ENCODE measurements around the gene HINT3.
"Not testable (repeated sequence)": the region's sequence is repeated elsewhere in the genome, so short reads cannot be mapped to it uniquely, and the experiment has no call there.

Gene HINT3

DNA sequence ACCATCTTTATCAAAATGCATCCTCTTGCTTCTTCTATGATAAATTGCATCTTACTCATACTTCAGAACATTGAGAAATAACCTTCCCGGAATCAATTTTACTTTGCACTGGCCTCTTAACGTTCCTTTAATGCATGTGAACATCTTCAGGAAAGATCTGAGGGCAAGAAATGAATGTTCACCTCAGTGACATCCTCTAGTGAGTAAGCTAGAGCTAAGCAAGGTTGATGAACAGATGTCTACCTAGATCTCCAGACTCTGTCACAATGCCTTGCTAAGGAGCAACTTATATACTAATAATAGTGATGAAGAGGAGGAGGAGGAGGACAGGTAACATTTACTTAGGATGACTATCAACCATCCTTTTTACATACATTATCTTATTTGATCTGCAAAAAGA lies 16.8 kb upstream of the HINT3 start:
- DNase-seq (ENCODE audit: low read depth in 1 of 2, low spot score in 1 of 2), result no peak

GRCh38 chr6:125940247-125941041 lies 16.1 kb upstream of the HINT3 start:
- DNase-seq (ENCODE audit: low read depth in 1 of 2, low spot score in 1 of 2), result no peak

DNA sequence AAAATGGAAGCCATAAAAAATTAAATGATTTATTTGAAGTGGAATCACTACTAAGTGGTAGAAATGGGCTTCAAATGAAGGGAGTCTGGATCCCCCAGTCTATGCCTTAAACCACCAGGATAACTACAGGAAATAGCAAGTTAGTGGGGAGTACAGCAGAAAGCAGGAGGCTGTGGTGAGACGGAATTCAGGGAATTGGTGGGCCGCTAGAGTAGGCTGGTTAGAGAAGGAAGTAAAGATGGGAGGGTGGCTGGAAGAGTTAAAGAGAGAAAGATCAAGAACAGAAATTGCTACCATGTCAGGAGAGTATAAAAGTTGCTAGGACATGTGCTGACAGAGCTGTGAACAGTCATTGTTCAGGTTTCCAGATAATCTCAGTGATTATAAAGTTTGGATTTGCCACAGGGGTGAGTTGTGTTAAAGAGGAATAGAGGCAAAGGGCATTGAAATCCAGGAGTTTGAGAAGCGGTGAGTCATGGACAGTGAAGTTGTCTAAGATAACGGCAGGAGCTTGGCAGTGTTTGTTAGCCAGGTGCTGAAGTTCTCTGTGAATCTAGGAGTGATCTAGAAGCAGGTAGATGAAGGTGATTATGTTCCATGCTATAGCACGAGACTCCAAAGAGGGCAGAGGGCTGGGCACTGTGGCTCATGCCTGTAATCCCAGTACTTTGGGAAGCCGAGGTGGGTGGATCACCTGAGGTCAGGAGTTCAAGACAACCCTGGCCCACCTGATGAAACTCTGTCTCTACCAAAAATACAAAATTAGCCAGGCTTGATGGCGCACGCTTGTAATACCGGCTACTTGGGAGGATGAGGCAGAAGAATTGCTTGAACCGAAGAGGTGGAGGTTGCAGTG lies 13.7 kb upstream of the HINT3 start:
- DNase-seq (ENCODE audit: low read depth in 1 of 2, low spot score in 1 of 2), result no peak

- DNase-seq (ENCODE audit: low read depth in 1 of 2, low spot score in 1 of 2), result no peak
Measured at GRCh38 chr6:125943528-125944433, 12.8 kb upstream of the HINT3 start.

- no peak for DNase-seq (ENCODE audit: low read depth in 1 of 2, low spot score in 1 of 2)
Measured at GRCh38 chr6:125944434-125944816, 12.1 kb upstream of the HINT3 start.

- no peak for DNase-seq (ENCODE audit: low read depth in 1 of 2, low spot score in 1 of 2)
Measured at GRCh38 chr6:125944896-125945295, 11.7 kb upstream of the HINT3 start.

GRCh38 chr6:125945378-125946141 lies 11.0 kb upstream of the HINT3 start:
- no peak for DNase-seq (ENCODE audit: low read depth in 1 of 2, low spot score in 1 of 2)

- DNase-seq (ENCODE audit: low read depth in 1 of 2, low spot score in 1 of 2), result no peak
Measured at GRCh38 chr6:125947615-125948014, 9.0 kb upstream of the HINT3 start.

DNA sequence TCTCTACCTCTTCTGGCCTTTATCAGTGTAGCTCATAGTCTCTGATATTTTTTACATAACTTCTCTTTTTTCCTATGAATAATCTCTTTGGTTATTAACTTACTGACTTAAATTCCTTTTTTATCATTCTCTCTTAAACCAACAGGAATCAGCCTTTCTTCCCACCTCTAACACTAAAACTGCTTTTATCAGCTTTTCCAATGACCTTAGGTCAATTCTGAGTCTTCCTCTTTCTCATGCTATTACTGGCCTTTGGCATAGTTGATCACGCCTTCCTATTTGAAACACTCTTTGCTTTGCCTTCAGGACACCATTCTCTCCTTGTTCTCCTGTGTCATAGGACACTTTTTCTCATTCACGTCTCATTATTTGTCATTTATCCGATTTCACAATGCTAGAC lies 8.1 kb upstream of the HINT3 start:
- DNase-seq (ENCODE audit: low read depth in 1 of 2, low spot score in 1 of 2), result no peak

- no peak for DNase-seq (ENCODE audit: low read depth in 1 of 2, low spot score in 1 of 2)
Measured at GRCh38 chr6:125949069-125949468, 7.5 kb upstream of the HINT3 start.

- no peak for DNase-seq (ENCODE audit: low read depth in 1 of 2, low spot score in 1 of 2)
Measured at GRCh38 chr6:125950293-125950692, 6.3 kb upstream of the HINT3 start.

DNA sequence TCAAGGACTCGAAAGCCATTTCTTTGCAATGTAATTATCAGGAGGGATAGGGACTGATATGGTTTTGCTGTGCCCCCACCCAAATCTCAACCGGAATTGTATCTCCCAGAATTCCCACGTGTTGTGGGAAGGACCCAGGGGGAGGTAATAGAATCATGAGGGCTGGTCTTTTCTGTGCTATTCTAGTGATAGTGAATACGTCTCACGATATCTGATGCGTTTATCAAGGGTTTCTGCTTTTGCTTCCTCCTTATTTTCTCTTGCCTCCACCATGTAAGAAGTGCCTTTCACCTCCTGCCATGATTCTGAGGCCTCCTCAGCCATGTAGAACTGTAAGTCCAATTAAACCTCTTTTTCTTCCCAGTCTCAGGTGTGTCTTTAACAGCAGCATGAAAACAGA lies 5.9 kb upstream of the HINT3 start:
- DNase-seq (ENCODE audit: low read depth in 1 of 2, low spot score in 1 of 2), result not testable (repeated sequence)

GRCh38 chr6:125951323-125951722 lies 5.2 kb upstream of the HINT3 start:
- no peak for DNase-seq (ENCODE audit: low read depth in 1 of 2, low spot score in 1 of 2)

DNA sequence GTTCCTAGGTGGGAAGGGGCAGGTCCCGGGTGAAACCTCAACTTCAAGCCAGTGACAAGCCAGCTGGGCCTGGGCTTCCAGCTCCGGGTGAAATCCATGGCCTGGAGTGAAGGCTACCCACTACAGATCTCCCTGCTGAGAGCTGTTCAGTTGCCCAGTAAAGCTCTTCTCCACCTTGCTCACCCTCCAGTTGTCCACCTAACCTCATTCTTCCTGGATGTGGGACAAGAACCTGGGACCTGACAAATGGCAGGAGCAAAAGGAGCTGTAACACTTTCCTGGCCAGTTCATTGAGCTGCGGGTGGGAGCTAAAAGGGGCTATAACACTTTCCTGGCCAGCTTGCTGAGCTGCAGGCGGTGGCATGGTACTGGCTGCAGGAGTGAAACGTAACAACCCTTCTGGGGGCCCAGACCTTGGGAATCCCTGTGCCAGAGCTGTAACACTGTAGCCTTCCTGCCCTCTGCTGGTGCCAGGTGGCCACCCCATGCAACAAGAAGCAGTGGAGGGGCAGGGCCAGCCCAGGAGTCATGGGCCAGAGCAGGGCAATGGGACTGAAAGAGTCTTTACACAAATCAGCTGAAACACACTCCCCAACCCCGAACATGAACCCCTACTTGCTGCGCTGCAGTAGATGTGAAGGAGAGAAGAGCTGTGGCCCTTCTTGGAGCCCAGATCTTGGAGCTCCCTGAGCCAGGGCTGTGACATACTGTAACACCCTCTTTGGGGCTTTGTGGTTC lies 3.6 kb upstream of the HINT3 start:
- DNase-seq (ENCODE audit: low read depth in 1 of 2, low spot score in 1 of 2), result no peak

DNA sequence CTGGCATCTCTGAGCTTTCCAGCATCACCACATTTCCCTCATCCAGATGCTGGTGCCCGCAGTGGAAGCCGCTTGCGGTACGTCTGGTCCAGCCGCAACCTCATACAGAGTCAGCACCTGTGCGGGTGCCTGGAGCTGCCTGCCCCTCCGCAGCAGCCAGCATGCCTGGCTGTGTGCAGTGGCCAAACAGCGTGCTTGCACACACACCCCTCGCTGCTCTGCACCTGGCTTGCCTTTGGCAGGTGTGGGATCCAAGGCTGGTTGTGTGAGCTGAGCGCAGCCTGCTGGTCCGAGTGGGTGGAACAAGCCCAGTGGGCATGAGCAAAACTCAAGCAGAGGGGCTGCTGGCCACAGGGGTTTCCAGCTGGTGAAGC lies 3.1 kb upstream of the HINT3 start:
- no peak for DNase-seq (ENCODE audit: low read depth in 1 of 2, low spot score in 1 of 2)

DNA sequence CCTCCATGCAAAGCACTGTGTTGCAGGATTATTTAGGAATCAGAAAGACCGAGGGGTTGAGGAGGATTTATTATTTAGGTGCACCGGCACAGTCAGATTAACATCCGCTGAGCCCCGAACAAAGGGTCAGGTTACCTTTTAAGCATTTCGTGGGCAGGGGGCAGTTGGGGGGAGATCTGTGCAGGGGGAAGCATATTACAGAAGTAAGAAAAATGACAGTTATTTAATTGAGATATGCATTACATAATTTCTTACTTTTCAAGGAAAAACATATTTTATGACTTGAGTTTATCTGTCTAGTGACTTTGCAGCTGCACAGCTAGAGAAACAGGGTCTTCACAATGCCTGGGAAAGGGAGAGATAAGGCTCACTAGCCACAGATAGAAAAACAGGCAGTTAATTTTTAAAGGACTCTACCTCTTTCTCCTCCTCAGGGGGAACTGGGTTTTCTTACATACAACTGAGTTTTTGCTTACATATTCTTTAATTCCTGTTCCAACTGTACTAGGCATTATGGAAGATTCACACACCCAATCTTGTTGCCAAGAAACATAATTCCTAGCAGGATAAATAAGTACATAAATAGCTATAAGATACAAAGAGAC lies 1.7 kb upstream of the HINT3 start:
- no peak for DNase-seq (ENCODE audit: low read depth in 1 of 2, low spot score in 1 of 2)

GRCh38 chr6:125955973-125956372 lies 597 bp upstream of the HINT3 start:
- DNase-seq (ENCODE audit: low read depth in 1 of 2, low spot score in 1 of 2), result no peak

DNA sequence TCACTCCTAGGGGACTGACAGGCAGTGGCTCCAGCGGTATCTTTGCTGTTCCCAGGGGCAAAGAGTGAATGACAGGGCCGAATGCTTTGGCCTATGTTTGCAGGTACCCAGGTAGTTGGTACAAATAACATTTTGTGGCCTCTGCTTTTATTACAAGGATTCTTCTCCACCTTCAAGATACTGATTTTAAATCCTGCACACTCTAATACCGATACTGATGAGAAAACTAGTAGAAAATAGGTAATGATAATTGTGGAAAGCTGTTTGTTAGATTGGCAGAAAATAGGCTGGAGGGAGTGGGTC lies 772 bp downstream of the HINT3 start:
- DNase-seq (ENCODE audit: low read depth in 1 of 2, low spot score in 1 of 2), result no peak

- DNase-seq (ENCODE audit: low read depth in 1 of 2, low spot score in 1 of 2), result no peak
Measured at GRCh38 chr6:125957845-125958244, 1.3 kb downstream of the HINT3 start.

DNA sequence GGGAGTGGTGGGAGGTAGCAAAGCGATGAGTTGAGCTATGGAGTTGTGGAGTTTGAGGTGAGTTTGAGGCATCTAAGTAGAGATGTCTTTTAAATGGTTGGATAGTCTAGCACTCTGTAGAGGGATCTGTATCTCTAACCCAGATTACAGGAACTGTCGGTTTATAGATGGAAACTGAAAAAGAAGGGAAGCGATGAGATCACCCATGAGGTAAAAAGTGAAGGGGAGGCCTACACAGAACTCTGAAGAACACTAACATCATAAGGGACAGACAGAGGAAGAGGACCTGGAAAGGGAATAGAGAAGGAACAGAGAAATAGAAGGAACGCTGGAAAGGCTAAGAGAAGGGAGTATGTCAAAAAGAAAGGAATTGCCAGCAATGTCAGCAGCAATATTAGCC lies 2.5 kb downstream of the HINT3 start:
- no peak for DNase-seq (ENCODE audit: low read depth in 1 of 2, low spot score in 1 of 2)
